H1 (cell line): ENCODE results near the gene DENND1A. TPM values are rescaled to one million over a fixed set of nuclear protein-coding genes. Genes with fewer than 3 reads are reported as not detected.

Experiments used
- BACH1 ChIP-seq: IDR thresholded peaks from 2 replicates; pipeline ENCODE4 v1.6.1; 2012; ENCODE audit warnings: low read length, improper control_type of control experiment
- BCL11A ChIP-seq, 2 experiments: IDR thresholded peaks; one replicate each; pipeline ENCODE4 v1.6.1; 2011; ENCODE audit warnings: low read depth in 2 of 2, low read length in 2 of 2, mild to moderate bottlenecking in 2 of 2
- CHD1 ChIP-seq: IDR thresholded peaks from 2 replicates; pipeline ENCODE4 v1.6.1; 2012; ENCODE audit warnings: low read depth, low read length, improper control_type of control experiment
- PHF8 ChIP-seq: fragments of 200-600 bp; sonication (generic); conservative IDR thresholded peaks from 2 replicates; pipeline ENCODE4 v1.7.1; 2012; ENCODE audit warnings: low read depth, mild to moderate bottlenecking, inconsistent platforms, low read length, moderate library complexity
- POLR2AphosphoS5 ChIP-seq: IDR thresholded peaks from 2 replicates; pipeline ENCODE4 v1.6.1; 2011; ENCODE audit warnings: low read depth, low read length
- SRF ChIP-seq: IDR thresholded peaks from 2 replicates; pipeline ENCODE4 v1.6.1; 2011; ENCODE audit warnings: mild to moderate bottlenecking, low read depth, low read length, moderate library complexity
- TBP ChIP-seq: IDR thresholded peaks from 2 replicates; pipeline ENCODE4 v1.6.1; 2011; ENCODE audit warnings: low read depth, low read length, improper control_type of control experiment
- polyA plus RNA-seq, 7 experiments: library from polyadenylated mRNA; depleted of rRNA in 3 of 7; stranded (reverse) in 5 of 7; unstranded in 2 of 7; fragments of >200 nt in 5 of 7; fragments of 200-250 nt in 2 of 7; gene quantifications; 1 replicate in 5 of 7; 2 replicates in 1 of 7; 4 replicates in 1 of 7; pipeline versions ENCODE4 v1.2.1 to v1.2.3, GENCODE V29; 2011 to 2013; ENCODE audit warnings: missing spikeins in 2 of 7, mixed read lengths in 2 of 7
- total RNA-seq: library from RNA; stranded (reverse); fragmentation: NEBNext Ultra II Directional; extraction: Animal tissue kit (Norgen Biotek cat#: 25700); gene quantifications from 2 replicates; pipeline ENCODE4 v1.2.1, GENCODE V29; 2021
- TF ChIP-seq, protein P1 (sequence below): fragments of 300-600 bp; sonication (generic); IDR thresholded peaks from 2 replicates; pipeline ENCODE4 v1.7.1; 2012; ENCODE audit warnings: low read length, moderate library complexity, mild to moderate bottlenecking, inconsistent platforms; ENCODE audit not compliant: insufficient replicate concordance
- TF ChIP-seq, protein P2 (sequence below): IDR thresholded peaks from 2 replicates; pipeline ENCODE4 v1.6.1; 2012; ENCODE audit warnings: inconsistent platforms

The DENND1A gene
- total and polyA plus RNA-seq, 2 of the 8 experiments (the other 6 are each of a cell fraction or from before 2014, with no cell fraction given), result 24.1 to 26.4 TPM

DNA sequence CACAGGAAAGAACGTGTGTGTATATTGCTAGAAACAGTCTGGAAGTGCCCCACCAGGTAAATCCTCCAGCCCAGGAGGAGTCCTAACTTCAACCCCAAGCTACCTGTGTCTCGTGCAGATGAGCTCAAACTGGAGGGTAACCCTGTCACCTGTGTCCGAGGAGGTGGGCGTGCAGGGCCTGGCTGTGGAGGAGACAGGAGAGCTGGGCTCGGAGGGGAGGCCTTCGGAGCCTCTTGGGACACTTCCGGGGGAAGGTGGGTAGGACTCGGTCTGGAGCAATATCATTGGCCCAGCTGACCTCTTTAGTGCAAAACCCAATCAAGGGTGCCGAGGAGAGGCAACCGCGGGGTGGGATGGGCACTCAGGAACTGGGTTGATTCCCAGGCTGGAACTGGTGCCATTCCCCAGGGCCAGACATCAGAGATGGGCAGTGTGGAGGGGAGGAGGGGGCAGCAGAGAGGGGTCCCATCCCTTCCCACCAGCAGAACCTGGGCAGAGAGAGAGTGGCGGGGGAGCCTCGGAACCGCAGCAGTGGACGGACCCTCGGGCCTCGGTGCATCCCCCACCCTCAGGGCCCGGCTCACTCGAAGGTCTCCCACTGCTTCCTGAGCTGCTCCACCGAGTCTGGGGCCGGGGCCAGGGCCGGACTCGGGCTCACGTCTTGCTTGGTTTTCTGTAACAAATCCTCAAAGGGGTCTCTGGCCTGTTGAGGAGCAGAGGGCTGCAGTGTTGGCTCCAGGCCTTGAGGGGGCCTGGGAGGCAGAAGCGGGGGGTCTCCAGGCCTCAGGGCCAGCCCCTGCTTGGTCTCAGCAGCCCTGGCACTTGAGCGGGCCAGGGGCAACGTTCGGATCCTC lies 548.8 kb downstream of the DENND1A start (continued):
- TF ChIP-seq, protein P1, sequence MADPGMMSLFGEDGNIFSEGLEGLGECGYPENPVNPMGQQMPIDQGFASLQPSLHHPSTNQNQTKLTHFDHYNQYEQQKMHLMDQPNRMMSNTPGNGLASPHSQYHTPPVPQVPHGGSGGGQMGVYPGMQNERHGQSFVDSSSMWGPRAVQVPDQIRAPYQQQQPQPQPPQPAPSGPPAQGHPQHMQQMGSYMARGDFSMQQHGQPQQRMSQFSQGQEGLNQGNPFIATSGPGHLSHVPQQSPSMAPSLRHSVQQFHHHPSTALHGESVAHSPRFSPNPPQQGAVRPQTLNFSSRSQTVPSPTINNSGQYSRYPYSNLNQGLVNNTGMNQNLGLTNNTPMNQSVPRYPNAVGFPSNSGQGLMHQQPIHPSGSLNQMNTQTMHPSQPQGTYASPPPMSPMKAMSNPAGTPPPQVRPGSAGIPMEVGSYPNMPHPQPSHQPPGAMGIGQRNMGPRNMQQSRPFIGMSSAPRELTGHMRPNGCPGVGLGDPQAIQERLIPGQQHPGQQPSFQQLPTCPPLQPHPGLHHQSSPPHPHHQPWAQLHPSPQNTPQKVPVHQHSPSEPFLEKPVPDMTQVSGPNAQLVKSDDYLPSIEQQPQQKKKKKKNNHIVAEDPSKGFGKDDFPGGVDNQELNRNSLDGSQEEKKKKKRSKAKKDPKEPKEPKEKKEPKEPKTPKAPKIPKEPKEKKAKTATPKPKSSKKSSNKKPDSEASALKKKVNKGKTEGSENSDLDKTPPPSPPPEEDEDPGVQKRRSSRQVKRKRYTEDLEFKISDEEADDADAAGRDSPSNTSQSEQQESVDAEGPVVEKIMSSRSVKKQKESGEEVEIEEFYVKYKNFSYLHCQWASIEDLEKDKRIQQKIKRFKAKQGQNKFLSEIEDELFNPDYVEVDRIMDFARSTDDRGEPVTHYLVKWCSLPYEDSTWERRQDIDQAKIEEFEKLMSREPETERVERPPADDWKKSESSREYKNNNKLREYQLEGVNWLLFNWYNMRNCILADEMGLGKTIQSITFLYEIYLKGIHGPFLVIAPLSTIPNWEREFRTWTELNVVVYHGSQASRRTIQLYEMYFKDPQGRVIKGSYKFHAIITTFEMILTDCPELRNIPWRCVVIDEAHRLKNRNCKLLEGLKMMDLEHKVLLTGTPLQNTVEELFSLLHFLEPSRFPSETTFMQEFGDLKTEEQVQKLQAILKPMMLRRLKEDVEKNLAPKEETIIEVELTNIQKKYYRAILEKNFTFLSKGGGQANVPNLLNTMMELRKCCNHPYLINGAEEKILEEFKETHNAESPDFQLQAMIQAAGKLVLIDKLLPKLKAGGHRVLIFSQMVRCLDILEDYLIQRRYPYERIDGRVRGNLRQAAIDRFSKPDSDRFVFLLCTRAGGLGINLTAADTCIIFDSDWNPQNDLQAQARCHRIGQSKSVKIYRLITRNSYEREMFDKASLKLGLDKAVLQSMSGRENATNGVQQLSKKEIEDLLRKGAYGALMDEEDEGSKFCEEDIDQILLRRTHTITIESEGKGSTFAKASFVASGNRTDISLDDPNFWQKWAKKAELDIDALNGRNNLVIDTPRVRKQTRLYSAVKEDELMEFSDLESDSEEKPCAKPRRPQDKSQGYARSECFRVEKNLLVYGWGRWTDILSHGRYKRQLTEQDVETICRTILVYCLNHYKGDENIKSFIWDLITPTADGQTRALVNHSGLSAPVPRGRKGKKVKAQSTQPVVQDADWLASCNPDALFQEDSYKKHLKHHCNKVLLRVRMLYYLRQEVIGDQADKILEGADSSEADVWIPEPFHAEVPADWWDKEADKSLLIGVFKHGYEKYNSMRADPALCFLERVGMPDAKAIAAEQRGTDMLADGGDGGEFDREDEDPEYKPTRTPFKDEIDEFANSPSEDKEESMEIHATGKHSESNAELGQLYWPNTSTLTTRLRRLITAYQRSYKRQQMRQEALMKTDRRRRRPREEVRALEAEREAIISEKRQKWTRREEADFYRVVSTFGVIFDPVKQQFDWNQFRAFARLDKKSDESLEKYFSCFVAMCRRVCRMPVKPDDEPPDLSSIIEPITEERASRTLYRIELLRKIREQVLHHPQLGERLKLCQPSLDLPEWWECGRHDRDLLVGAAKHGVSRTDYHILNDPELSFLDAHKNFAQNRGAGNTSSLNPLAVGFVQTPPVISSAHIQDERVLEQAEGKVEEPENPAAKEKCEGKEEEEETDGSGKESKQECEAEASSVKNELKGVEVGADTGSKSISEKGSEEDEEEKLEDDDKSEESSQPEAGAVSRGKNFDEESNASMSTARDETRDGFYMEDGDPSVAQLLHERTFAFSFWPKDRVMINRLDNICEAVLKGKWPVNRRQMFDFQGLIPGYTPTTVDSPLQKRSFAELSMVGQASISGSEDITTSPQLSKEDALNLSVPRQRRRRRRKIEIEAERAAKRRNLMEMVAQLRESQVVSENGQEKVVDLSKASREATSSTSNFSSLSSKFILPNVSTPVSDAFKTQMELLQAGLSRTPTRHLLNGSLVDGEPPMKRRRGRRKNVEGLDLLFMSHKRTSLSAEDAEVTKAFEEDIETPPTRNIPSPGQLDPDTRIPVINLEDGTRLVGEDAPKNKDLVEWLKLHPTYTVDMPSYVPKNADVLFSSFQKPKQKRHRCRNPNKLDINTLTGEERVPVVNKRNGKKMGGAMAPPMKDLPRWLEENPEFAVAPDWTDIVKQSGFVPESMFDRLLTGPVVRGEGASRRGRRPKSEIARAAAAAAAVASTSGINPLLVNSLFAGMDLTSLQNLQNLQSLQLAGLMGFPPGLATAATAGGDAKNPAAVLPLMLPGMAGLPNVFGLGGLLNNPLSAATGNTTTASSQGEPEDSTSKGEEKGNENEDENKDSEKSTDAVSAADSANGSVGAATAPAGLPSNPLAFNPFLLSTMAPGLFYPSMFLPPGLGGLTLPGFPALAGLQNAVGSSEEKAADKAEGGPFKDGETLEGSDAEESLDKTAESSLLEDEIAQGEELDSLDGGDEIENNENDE, result no peak
- TF ChIP-seq, protein P2, sequence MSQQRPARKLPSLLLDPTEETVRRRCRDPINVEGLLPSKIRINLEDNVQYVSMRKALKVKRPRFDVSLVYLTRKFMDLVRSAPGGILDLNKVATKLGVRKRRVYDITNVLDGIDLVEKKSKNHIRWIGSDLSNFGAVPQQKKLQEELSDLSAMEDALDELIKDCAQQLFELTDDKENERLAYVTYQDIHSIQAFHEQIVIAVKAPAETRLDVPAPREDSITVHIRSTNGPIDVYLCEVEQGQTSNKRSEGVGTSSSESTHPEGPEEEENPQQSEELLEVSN, result no peak
- TF ChIP-seq CHD1, result no peak
- no peak for TF ChIP-seq POLR2AphosphoS5
- TF ChIP-seq BCL11A (IDR thresholded peaks at IDR 0.05; ENCODE audit: low read depth in 2 of 2, low read length in 2 of 2), result no peak
- no peak for TF ChIP-seq BACH1
- TF ChIP-seq SRF, result no peak
- TF ChIP-seq PHF8, result no peak
- TF ChIP-seq TBP, result no peak
